ENCODE results near the gene PLXNC1. TPM values are rescaled to one million over a fixed set of nuclear protein-coding genes. Genes with fewer than 3 reads are reported as not detected.

Gene PLXNC1
- total and polyA plus RNA-seq, 8 donors, result 0.40 to 16.5 (median 2.6) TPM

DNA sequence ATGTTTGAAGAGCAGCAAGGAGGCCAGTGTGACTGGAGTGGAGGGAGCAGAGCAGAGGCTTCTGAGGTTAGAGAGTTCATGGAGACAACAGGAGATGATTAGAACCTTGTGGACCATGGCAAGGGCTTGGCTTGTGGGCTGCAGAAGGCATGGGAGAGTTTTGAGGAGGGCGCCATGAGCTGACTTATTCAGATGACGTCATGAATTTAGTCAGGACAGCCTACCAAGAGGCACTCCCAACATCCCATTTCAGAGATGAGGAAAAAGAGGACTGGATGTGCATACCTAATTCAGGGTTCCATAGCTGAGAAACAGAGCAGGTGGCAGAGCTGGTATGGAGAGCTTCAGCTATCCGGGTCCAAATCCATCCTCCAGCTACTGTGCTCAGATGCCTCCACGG lies 101.8 kb downstream of the PLXNC1 start:
- WGBS, 5 donors, result 94 to 98% (median 95%) methylated on average over 4 of the region's 4 CpGs
- H3K27me3 ChIP-seq, result no peaks in the 10 kb centered on the region
- peaks cover 0 to 20% (median 5%) of the 10 kb centered on the region in 4 donors for H3K36me3 ChIP-seq
- no peak overlapping the region for H3K27ac ChIP-seq
- no peaks in the 10 kb centered on the region for H3K9me3 ChIP-seq
- no peaks in the 10 kb centered on the region for H3K4me1 ChIP-seq
- no peak overlapping the region for H3K4me3 ChIP-seq
- no peak for TF ChIP-seq CTCF (IDR thresholded peaks at IDR 0.05)
- no peak for TF ChIP-seq POLR2AphosphoS5 (IDR thresholded peaks at IDR 0.05)
- TF ChIP-seq EP300 (IDR thresholded peaks at IDR 0.05), result no peak
- TF ChIP-seq POLR2A (IDR thresholded peaks at IDR 0.05), result no peak
- intact Hi-C loops (cut with DNase I; ENCODE audit: low total_unique reads), result no loop called here
- no peak for DNase-seq

DNA sequence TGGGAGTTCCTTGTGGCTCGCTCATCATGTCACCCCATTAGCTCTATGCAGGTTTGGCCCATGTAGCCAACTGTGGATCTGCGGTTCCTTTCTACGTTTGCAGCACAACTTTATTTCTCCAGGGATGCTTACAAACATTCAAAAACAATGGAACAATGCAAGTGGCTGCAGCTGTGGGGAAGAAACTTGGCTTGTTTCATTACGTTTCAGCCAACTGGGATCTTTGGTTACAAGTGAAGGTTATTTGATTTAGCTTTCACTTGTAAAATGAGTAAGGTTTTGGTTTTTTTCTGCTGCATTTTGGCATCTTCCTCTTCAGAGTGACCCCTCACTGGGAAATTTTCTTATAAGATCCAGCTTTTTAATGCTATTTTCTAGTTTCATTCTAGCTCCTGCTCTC lies 105.9 kb downstream of the PLXNC1 start:
- no peak overlapping the region for H3K4me3 ChIP-seq
- H3K27ac ChIP-seq, result no peak overlapping the region
- no peaks in the 10 kb centered on the region for H3K4me1 ChIP-seq
- no peaks in the 10 kb centered on the region for H3K27me3 ChIP-seq
- no peaks in the 10 kb centered on the region for H3K9me3 ChIP-seq
- 77 to 84% (median 79%) methylated on average over 4 of the region's 4 CpGs for WGBS, 5 donors
- peaks cover 0 to 16% (median 0%) of the 10 kb centered on the region in 4 donors for H3K36me3 ChIP-seq
- intact Hi-C loops (cut with DNase I; ENCODE audit: low total_unique reads), result no loop called here
- no peak for DNase-seq
- TF ChIP-seq POLR2A (IDR thresholded peaks at IDR 0.05) (no peak), CTCF (IDR thresholded peaks at IDR 0.05) (no peak), EP300 (IDR thresholded peaks at IDR 0.05) (no peak), POLR2AphosphoS5 (IDR thresholded peaks at IDR 0.05) (no peak)

- Histone ChIP-seq H3K4me1 (no peaks in the 10 kb centered on the region), H3K9me3 (no peaks in the 10 kb centered on the region), H3K4me3 (no peak overlapping the region), H3K27ac (no peak overlapping the region), H3K27me3 (no peaks in the 10 kb centered on the region), H3K36me3 (peaks cover 0 to 13% (median 0%) of the 10 kb centered on the region in 4 donors)
- TF ChIP-seq POLR2A (IDR thresholded peaks at IDR 0.05) (no peak), POLR2AphosphoS5 (IDR thresholded peaks at IDR 0.05) (no peak), CTCF (IDR thresholded peaks at IDR 0.05) (no peak), EP300 (IDR thresholded peaks at IDR 0.05) (no peak)
- DNase-seq, result no peak
- 81 to 93% (median 85%) methylated on average over 3 of the region's 3 CpGs for WGBS, 5 donors
- intact Hi-C loops (cut with DNase I; ENCODE audit: low total_unique reads), result no loop called here
Measured at GRCh38 chr12:94255006-94255405, 106.6 kb downstream of the PLXNC1 start.

- TF ChIP-seq EP300 (IDR thresholded peaks at IDR 0.05), result no peak
- TF ChIP-seq POLR2A (IDR thresholded peaks at IDR 0.05), result no peak
- TF ChIP-seq CTCF (IDR thresholded peaks at IDR 0.05), result no peak
- no peak for TF ChIP-seq POLR2AphosphoS5 (IDR thresholded peaks at IDR 0.05)
- intact Hi-C loops (cut with DNase I; ENCODE audit: low total_unique reads), result no loop called here
- no peaks in the 10 kb centered on the region for H3K27me3 ChIP-seq
- H3K27ac ChIP-seq, result no peak overlapping the region
- DNase-seq, result no peak
- no peaks in the 10 kb centered on the region for H3K9me3 ChIP-seq
- no peak overlapping the region for H3K4me3 ChIP-seq
- peaks cover 0 to 13% (median 0%) of the 10 kb centered on the region in 4 donors for H3K36me3 ChIP-seq
- no peaks in the 10 kb centered on the region for H3K4me1 ChIP-seq
Measured at GRCh38 chr12:94255428-94255827, 107.1 kb downstream of the PLXNC1 start.
